Fibroblast of gingiva (primary cell): ENCODE results near the gene SLC26A1.
"Not testable (repeated sequence)": the region's sequence is repeated elsewhere in the genome, so short reads cannot be mapped to it uniquely, and the experiment has no call there.

Experiments
- DNase-seq: peaks from one replicate; pipeline ENCODE4 v3.0.0-alpha.2; 2011; ENCODE audit warnings: low read depth

The SLC26A1 gene

GRCh38 chr4:982814-983213 lies 10.4 kb downstream of the SLC26A1 start:
- DNase-seq = no peak

GRCh38 chr4:982291-982690 lies 10.9 kb downstream of the SLC26A1 start:
- DNase-seq = no peak

- DNase-seq = peak; percentile 35
These were observed 14.1 kb downstream of the SLC26A1 start for GRCh38 chr4:978957-979701.

GRCh38 chr4:976016-976415 lies 17.2 kb downstream of the SLC26A1 start:
- DNase-seq = not testable (repeated sequence)

GRCh38 chr4:974668-975067 lies 18.5 kb downstream of the SLC26A1 start:
- DNase-seq = no peak

GRCh38 chr4:973431-974397 lies 19.5 kb downstream of the SLC26A1 start, which contains the start of gene DGKQ:
TSS of gene DGKQ (minus strand) at chr4:973569. CDS start at chr4:973482, 87 bp downstream.
- DNase-seq = peak; percentile 79

GRCh38 chr4:972651-973424 lies 20.4 kb downstream of the SLC26A1 start:
- no peak for DNase-seq

GRCh38 chr4:971666-972500 lies 21.3 kb downstream of the SLC26A1 start:
- DNase-seq = no peak

GRCh38 chr4:970854-971520 lies 22.2 kb downstream of the SLC26A1 start:
- no peak for DNase-seq

GRCh38 chr4:970046-970745 lies 23.0 kb downstream of the SLC26A1 start:
- DNase-seq = no peak

GRCh38 chr4:968621-969394 lies 24.4 kb downstream of the SLC26A1 start:
- DNase-seq = no peak

GRCh38 chr4:968221-968620 lies 25.0 kb downstream of the SLC26A1 start:
- DNase-seq = no peak

GRCh38 chr4:967113-968104 lies 25.8 kb downstream of the SLC26A1 start:
- no peak for DNase-seq

GRCh38 chr4:966266-967112 lies 26.7 kb downstream of the SLC26A1 start:
- no peak for DNase-seq

- no peak for DNase-seq
These were observed 27.5 kb downstream of the SLC26A1 start for GRCh38 chr4:965766-966134.

GRCh38 chr4:965048-965765 lies 28.0 kb downstream of the SLC26A1 start:
- no peak for DNase-seq
